Osteocyte (in vitro differentiated cells): ENCODE results near the gene PPM1H. TPM values are rescaled to one million over a fixed set of nuclear protein-coding genes. Genes with fewer than 3 reads are reported as not detected.

Source experiments
- DNase-seq: peaks from one replicate; pipeline ENCODE4 v3.0.0; 2021; ENCODE audit warnings: mixed read lengths; ENCODE audit not compliant: unreplicated experiment; ENCODE audit errors: extremely low spot score
- H3K27ac Mint-ChIP-seq: one replicate; pipeline ENCODE4 v1.8.0; 2021; ENCODE audit warnings: mild to moderate bottlenecking, mixed read lengths; ENCODE audit not compliant: unreplicated experiment
- H3K27me3 Mint-ChIP-seq: one replicate; pipeline ENCODE4 v1.8.0; 2021; ENCODE audit warnings: mixed read lengths; ENCODE audit not compliant: unreplicated experiment
- H3K36me3 Mint-ChIP-seq: one replicate; pipeline ENCODE4 v1.8.0; 2021; ENCODE audit warnings: mixed read lengths; ENCODE audit not compliant: unreplicated experiment
- H3K4me1 Mint-ChIP-seq: one replicate; pipeline ENCODE4 v1.8.0; 2021; ENCODE audit warnings: mixed read lengths; ENCODE audit not compliant: unreplicated experiment
- H3K4me3 Mint-ChIP-seq: one replicate; pipeline ENCODE4 v1.8.0; 2021; ENCODE audit warnings: mild to moderate bottlenecking, moderate library complexity, mixed read lengths; ENCODE audit not compliant: unreplicated experiment
- H3K9me3 Mint-ChIP-seq: one replicate; pipeline ENCODE4 v1.8.0; 2021; ENCODE audit warnings: mixed read lengths; ENCODE audit not compliant: unreplicated experiment
- CTCF ChIP-seq: fragments of 200-600 bp; sonication (generic); IDR thresholded peaks from 2 replicates; pipeline ENCODE4 v1.5.0; 2021; ENCODE audit warnings: antibody characterized with exemption, mild to moderate bottlenecking, moderate library complexity
- total RNA-seq: library from RNA; stranded (reverse); gene quantifications from 2 replicates; pipeline ENCODE4 v1.2.1, GENCODE V29; 2021

The PPM1H gene
- total RNA-seq, 1 donor from 2014 or later = 60.8 TPM

GRCh38 chr12:62862259-62862881 is 72.6 kb downstream of the PPM1H start:
- DNase-seq = no peak
- TF ChIP-seq CTCF = no peak
- H3K27ac Mint-ChIP-seq = peak overlapping the region; percentile 73
- H3K4me3 Mint-ChIP-seq = no peak overlapping the region
- H3K4me1 Mint-ChIP-seq = peaks cover 86% of the 10 kb centered on the region
- H3K36me3 Mint-ChIP-seq = no peaks in the 10 kb centered on the region
- H3K27me3 Mint-ChIP-seq = no peaks in the 10 kb centered on the region
- no peaks in the 10 kb centered on the region for H3K9me3 Mint-ChIP-seq

GRCh38 chr12:62861586-62861985 is 73.4 kb downstream of the PPM1H start:
- DNase-seq = no peak
- Mint-ChIP-seq H3K4me3 (no peak overlapping the region), H3K9me3 (no peaks in the 10 kb centered on the region), H3K4me1 (peaks cover 78% of the 10 kb centered on the region), H3K36me3 (no peaks in the 10 kb centered on the region), H3K27ac (peak overlapping the region; percentile 73), H3K27me3 (no peaks in the 10 kb centered on the region)
- TF ChIP-seq CTCF = no peak

GRCh38 chr12:62860501-62861411 is 74.2 kb downstream of the PPM1H start:
- H3K36me3 Mint-ChIP-seq = no peaks in the 10 kb centered on the region

GRCh38 chr12:62860020-62860419 is 74.9 kb downstream of the PPM1H start:
- H3K9me3 Mint-ChIP-seq = no peaks in the 10 kb centered on the region
- no peak for TF ChIP-seq CTCF
- H3K36me3 Mint-ChIP-seq = no peaks in the 10 kb centered on the region
- no peaks in the 10 kb centered on the region for H3K27me3 Mint-ChIP-seq
- peaks cover 62% of the 10 kb centered on the region for H3K4me1 Mint-ChIP-seq
- no peak overlapping the region for H3K4me3 Mint-ChIP-seq
- DNase-seq = no peak
- H3K27ac Mint-ChIP-seq = peak overlapping the region; percentile 50

More at GRCh38 chr12:62860501-62861411, 74.2 kb downstream of the PPM1H start:
- H3K4me3 Mint-ChIP-seq = no peak overlapping the region
- H3K27ac Mint-ChIP-seq = peak overlapping the region; percentile 73
- TF ChIP-seq CTCF = no peak
- H3K27me3 Mint-ChIP-seq = no peaks in the 10 kb centered on the region
- peaks cover 69% of the 10 kb centered on the region for H3K4me1 Mint-ChIP-seq
- H3K9me3 Mint-ChIP-seq = no peaks in the 10 kb centered on the region
- DNase-seq = no peak

GRCh38 chr12:62859321-62859737 is 75.6 kb downstream of the PPM1H start:
- H3K4me1 Mint-ChIP-seq = peaks cover 55% of the 10 kb centered on the region
- H3K36me3 Mint-ChIP-seq = no peaks in the 10 kb centered on the region
- no peak for TF ChIP-seq CTCF
- peak overlapping the region; percentile 50 for H3K27ac Mint-ChIP-seq
- no peaks in the 10 kb centered on the region for H3K9me3 Mint-ChIP-seq
- no peak for DNase-seq
- no peak overlapping the region for H3K4me3 Mint-ChIP-seq
- H3K27me3 Mint-ChIP-seq = no peaks in the 10 kb centered on the region
